Measurements from ENCODE around the gene PGPEP1.

DNA sequence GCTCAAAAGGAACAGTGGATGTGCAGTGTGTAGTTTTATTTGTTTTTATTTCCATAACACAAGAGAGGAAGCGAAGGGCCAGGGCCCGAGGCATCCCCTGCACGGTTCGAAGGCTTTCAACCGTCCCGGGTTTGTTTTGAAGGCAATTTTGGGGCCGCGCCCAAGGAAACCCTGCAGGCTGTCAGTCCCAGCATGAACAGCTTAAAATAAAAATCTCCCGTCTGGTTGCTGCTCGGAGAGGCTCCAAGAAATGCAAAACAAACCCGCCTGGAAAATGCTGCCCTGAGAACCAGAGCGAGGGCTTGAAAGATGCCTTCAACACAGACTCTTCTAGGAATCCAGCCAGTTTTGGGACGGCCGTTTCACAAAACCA is 33.5 kb upstream of the PGPEP1 start:
- TF ChIP-seq, protein P1, sequence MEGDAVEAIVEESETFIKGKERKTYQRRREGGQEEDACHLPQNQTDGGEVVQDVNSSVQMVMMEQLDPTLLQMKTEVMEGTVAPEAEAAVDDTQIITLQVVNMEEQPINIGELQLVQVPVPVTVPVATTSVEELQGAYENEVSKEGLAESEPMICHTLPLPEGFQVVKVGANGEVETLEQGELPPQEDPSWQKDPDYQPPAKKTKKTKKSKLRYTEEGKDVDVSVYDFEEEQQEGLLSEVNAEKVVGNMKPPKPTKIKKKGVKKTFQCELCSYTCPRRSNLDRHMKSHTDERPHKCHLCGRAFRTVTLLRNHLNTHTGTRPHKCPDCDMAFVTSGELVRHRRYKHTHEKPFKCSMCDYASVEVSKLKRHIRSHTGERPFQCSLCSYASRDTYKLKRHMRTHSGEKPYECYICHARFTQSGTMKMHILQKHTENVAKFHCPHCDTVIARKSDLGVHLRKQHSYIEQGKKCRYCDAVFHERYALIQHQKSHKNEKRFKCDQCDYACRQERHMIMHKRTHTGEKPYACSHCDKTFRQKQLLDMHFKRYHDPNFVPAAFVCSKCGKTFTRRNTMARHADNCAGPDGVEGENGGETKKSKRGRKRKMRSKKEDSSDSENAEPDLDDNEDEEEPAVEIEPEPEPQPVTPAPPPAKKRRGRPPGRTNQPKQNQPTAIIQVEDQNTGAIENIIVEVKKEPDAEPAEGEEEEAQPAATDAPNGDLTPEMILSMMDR (IDR thresholded peaks at IDR 0.05; ENCODE audit: low read depth, low read length) = no peak
- TF ChIP-seq EZH2phosphoT487 (IDR thresholded peaks at IDR 0.05; ENCODE audit: low read depth) = no peak
